DMS153 treated with DMSO at 0.1 percent for 48 hours (cell line): ENCODE results near the gene METTL4.

Experiments
- DNase-seq: peaks from one replicate; lab custom pipeline; 2025; ENCODE audit not compliant: unreplicated experiment; lab: John Stamatoyannopoulos, UW

METTL4 gene

GRCh38 chr18:2571200-2572170 lies at the start of gene METTL4, which contains the start of gene NDC80:
METTL4 (minus strand) TSS chr18:2571505; CDS start chr18:2567216, 4,289 bp downstream.
NDC80 (plus strand) TSS chr18:2571557; CDS start chr18:2572986, 1,429 bp downstream.
- peak; percentile 33 for DNase-seq

GRCh38 chr18:2618009-2618408 lies 46.7 kb upstream of the METTL4 start:
- DNase-seq, result no peak

GRCh38 chr18:2617401-2617998 lies 46.2 kb upstream of the METTL4 start:
- DNase-seq, result no peak

- DNase-seq, result no peak
Measured at GRCh38 chr18:2612996-2613395, 41.7 kb upstream of the METTL4 start.

- no peak for DNase-seq
Measured at GRCh38 chr18:2610549-2610948, 39.2 kb upstream of the METTL4 start.

GRCh38 chr18:2609604-2610003 lies 38.3 kb upstream of the METTL4 start:
- DNase-seq, result no peak

- no peak for DNase-seq
Measured at GRCh38 chr18:2606335-2606734, 35.0 kb upstream of the METTL4 start.

GRCh38 chr18:2602844-2603243 lies 31.5 kb upstream of the METTL4 start:
- no peak for DNase-seq

GRCh38 chr18:2597639-2598038 lies 26.3 kb upstream of the METTL4 start:
- no peak for DNase-seq

- DNase-seq, result no peak
Measured at GRCh38 chr18:2590303-2590702, 19.0 kb upstream of the METTL4 start.

- no peak for DNase-seq
Measured at GRCh38 chr18:2589345-2590068, 18.2 kb upstream of the METTL4 start.

GRCh38 chr18:2588666-2589344 lies 17.5 kb upstream of the METTL4 start:
- no peak for DNase-seq

GRCh38 chr18:2587788-2588187 lies 16.5 kb upstream of the METTL4 start:
- no peak for DNase-seq

- no peak for DNase-seq
Measured at GRCh38 chr18:2573408-2573807, 2.1 kb upstream of the METTL4 start.

- DNase-seq, result no peak
Measured at GRCh38 chr18:2572892-2573291, 1.6 kb upstream of the METTL4 start.

GRCh38 chr18:2572171-2572569 lies 865 bp upstream of the METTL4 start:
- no peak for DNase-seq

- no peak for DNase-seq
Measured at GRCh38 chr18:2570772-2571199, 519 bp downstream of the METTL4 start.

GRCh38 chr18:2569338-2570207 lies 1.7 kb downstream of the METTL4 start:
- no peak for DNase-seq

GRCh38 chr18:2568605-2569004 lies 2.7 kb downstream of the METTL4 start:
- DNase-seq, result no peak

GRCh38 chr18:2568129-2568528 lies 3.2 kb downstream of the METTL4 start:
- no peak for DNase-seq
